HG02623 (cell line): ENCODE measurements around the gene OR7A10.
"Not testable (repeated sequence)": the region's sequence is repeated elsewhere in the genome, so short reads cannot be mapped to it uniquely, and the experiment has no call there.

Source experiments
- ATAC-seq: cut with Tn5 transposase; IDR thresholded peaks from one replicate; pipeline ENCODE4 v1.9.1; 2021; ENCODE audit warnings: moderate library complexity; ENCODE audit not compliant: unreplicated experiment

Gene OR7A10

GRCh38 chr19:14796021-14796420 lies 52.7 kb downstream of the OR7A10 start:
- ATAC-seq, result no peak

DNA sequence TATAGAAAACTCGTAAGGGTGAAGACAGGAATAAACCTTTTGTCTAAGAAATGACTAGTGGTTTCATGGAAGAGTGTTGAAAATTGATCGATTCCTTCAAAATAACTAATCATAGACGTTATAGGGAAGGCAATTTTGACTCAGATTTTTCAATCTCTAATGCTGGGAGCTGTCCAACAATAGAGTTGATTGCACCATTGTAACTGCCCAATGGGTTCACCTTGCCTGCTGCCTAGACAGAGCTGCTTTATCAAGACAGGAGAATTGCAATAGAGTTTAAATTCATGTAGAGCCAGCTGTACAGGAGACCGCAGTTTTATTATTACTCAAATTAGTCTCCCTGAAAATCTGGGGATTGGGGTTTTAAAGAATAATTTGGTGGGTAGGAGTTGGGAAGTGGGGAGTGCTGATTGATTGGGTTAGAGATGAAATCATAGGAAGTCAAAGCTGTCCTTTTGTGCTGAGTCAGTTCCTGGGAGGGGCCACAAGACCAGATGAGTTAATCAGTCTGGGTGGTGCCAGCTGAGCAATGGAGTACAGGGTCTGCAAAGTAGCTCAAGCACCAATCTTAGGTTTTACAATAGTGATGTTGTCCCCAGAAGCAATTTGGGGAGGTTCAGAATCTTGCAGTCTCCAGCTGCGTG lies 53.5 kb downstream of the OR7A10 start:
- ATAC-seq, result no peak

GRCh38 chr19:14792250-14792649 lies 56.5 kb downstream of the OR7A10 start:
- not testable (repeated sequence) for ATAC-seq
